ENCODE results near the gene SPNS1.

Gene SPNS1

DNA sequence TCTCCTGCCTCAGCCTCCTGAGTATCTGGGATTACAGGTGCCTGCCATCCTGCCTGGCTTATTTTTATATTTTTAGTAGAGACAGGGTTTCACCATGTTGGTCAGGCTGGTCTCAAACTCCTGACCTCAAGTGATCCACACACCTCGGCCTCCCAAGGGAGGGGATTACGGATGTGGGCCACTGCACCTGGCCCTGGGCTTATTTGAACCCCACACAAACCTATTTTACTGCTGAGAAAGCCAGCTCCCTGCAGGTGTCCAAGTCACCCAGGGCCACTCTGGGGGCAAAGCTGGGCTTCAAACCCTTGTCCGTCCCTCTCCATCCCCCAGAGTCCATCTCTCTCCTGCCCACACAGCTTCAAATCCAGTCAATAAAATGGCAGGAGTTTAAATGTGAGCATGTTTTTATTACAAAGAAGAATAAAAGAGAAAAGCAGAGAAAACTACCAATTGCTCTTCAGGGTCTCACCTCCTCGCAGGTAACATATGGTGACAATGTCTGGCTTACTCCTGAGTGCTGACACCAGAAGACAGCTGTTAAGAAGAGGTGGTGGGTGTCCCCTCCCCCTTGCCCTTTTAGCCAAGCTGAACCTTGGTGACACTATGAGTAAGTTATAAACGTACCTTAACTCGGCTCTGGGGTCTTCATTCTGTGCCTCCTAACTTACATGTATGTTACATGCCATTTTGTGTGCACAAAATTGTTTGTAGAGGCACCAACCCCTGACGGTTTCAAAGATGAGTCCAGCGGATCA is 55.7 kb downstream of the SPNS1 start:
- no peak for DNase-seq

Data from inflammatory macrophage treated with lipopolysaccharide for 1 hour (primary cell).